Measurements from ENCODE around the gene AIG1. TPM values are rescaled to one million over a fixed set of nuclear protein-coding genes. Genes with fewer than 3 reads are reported as not detected.

The AIG1 gene
- total and polyA plus RNA-seq, 2 experiments from 2014 or later = 44.7 to 46.9 TPM

DNA sequence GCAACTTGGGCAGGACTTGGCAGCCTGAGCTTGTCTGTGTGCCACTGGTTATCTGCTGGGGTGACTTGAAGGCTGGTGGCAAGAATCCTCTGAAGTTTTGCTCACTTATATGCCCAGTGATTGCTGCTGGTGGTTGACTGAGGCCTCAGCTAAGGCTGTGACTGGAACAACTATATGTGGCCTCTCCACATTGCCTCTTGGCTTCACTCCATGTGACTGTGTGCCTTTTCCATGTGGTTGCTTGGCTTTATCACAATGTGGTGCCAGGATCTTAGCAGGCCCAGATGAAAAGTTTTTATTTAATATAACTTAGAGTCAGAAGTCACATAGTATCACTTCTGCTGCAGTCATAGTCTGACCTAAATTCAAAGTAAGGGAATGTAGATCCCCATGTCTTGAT is 285.3 kb downstream of the AIG1 start:
- Histone ChIP-seq H3K27me3 (replicated peaks; ENCODE audit: insufficient read depth) (no peaks in the 10 kb centered on the region), H4K20me1 (ENCODE audit: insufficient read depth) (no peaks in the 10 kb centered on the region), H3K79me2 (ENCODE audit: insufficient read depth) (no peaks in the 10 kb centered on the region), H3K9ac (no peak overlapping the region), H3K9me2 (ENCODE audit: insufficient read depth) (no peaks in the 10 kb centered on the region), H3F3A (ENCODE audit: insufficient read depth) (no peaks in the 10 kb centered on the region), H3K9me3 (ENCODE audit: low read depth) (no peaks in the 10 kb centered on the region), H3K4me2 (ENCODE audit: unreplicated experiment) (no peak overlapping the region), H3K27ac (no peak overlapping the region), H3K4me1 (ENCODE audit: insufficient read depth) (peaks cover 7% of the 10 kb centered on the region), H3K36me3 (ENCODE audit: low read depth) (no peaks in the 10 kb centered on the region), H3K4me3 (no peak overlapping the region), H2AFZ (no peak overlapping the region)
- TF ChIP-seq EZH2 (IDR thresholded peaks at IDR 0.05; ENCODE audit: insufficient read depth, poor library complexity, severe bottlenecking) (no peak), EZH2phosphoT487 (IDR thresholded peaks at IDR 0.05; ENCODE audit: insufficient read depth, low read depth) (no peak)
- DNase-seq = peak; percentile 34
- in situ Hi-C loops (cut with MboI) = no loop called here

DNA sequence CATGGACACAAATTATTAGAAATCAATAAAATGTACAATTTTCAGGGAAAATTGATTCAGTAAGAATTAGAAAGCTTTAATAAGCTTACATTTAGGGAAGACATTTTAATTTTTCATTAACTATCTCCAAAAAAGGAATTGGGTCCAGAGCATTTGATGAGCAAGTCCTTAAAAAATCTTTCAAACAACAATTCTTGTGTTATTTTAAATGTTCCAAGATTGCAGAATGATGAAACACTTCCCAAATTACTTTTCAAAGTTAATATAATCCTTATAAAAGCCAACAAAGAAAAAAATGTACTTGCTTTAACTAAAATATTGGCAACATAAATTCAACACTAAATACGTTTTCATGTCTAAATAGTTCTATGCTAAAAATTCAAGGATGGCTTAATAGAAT is 287.8 kb downstream of the AIG1 start:
- Histone ChIP-seq H3K36me3 (ENCODE audit: low read depth) (no peaks in the 10 kb centered on the region), H3K9me2 (ENCODE audit: insufficient read depth) (no peaks in the 10 kb centered on the region), H3K4me1 (ENCODE audit: insufficient read depth) (peaks cover 7% of the 10 kb centered on the region), H3K27me3 (replicated peaks; ENCODE audit: insufficient read depth) (no peaks in the 10 kb centered on the region), H3K79me2 (ENCODE audit: insufficient read depth) (no peaks in the 10 kb centered on the region), H3K4me2 (ENCODE audit: unreplicated experiment) (no peak overlapping the region), H2AFZ (peak overlapping the region; percentile 33), H3K4me3 (no peak overlapping the region), H3K27ac (no peak overlapping the region), H4K20me1 (ENCODE audit: insufficient read depth) (no peaks in the 10 kb centered on the region), H3K9ac (no peak overlapping the region), H3F3A (ENCODE audit: insufficient read depth) (no peaks in the 10 kb centered on the region), H3K9me3 (ENCODE audit: low read depth) (peaks cover 2% of the 10 kb centered on the region)
- WGBS, 2 experiments (ENCODE audit: low coverage in 1 of 2, low lambda C conversion rate in 2 of 2, missing lambda C conversion rate in 2 of 2) = 22 to 31% methylated on average over 1 of the region's 1 CpG
- peak; percentile 24 for DNase-seq
- in situ Hi-C loops (cut with MboI) = no loop called here
- no peak for TF ChIP-seq EZH2 (IDR thresholded peaks at IDR 0.05; ENCODE audit: insufficient read depth, poor library complexity, severe bottlenecking)
- TF ChIP-seq EZH2phosphoT487 (IDR thresholded peaks at IDR 0.05; ENCODE audit: insufficient read depth, low read depth) = no peak

- DNase-seq = no peak
- peaks cover 7% of the 10 kb centered on the region for H3K4me1 ChIP-seq (ENCODE audit: insufficient read depth)
- TF ChIP-seq EZH2phosphoT487 (IDR thresholded peaks at IDR 0.05; ENCODE audit: insufficient read depth, low read depth) (no peak), EZH2 (IDR thresholded peaks at IDR 0.05; ENCODE audit: insufficient read depth, poor library complexity, severe bottlenecking) (no peak)
- no peak overlapping the region for H3K4me2 ChIP-seq (ENCODE audit: unreplicated experiment)
- H3K9ac ChIP-seq = no peak overlapping the region
- no peaks in the 10 kb centered on the region for H3F3A ChIP-seq (ENCODE audit: insufficient read depth)
- H4K20me1 ChIP-seq (ENCODE audit: insufficient read depth) = no peaks in the 10 kb centered on the region
- no peaks in the 10 kb centered on the region for H3K36me3 ChIP-seq (ENCODE audit: low read depth)
- 87 to 97% methylated on average over 1 of the region's 1 CpG for WGBS, 2 experiments (ENCODE audit: low coverage in 1 of 2, low lambda C conversion rate in 2 of 2, missing lambda C conversion rate in 2 of 2)
- H3K4me3 ChIP-seq = no peak overlapping the region
- H3K27me3 ChIP-seq (replicated peaks; ENCODE audit: insufficient read depth) = no peaks in the 10 kb centered on the region
- peaks cover 8% of the 10 kb centered on the region for H3K9me3 ChIP-seq (ENCODE audit: low read depth)
- in situ Hi-C loops (cut with MboI) = no loop called here
- H3K9me2 ChIP-seq (ENCODE audit: insufficient read depth) = no peaks in the 10 kb centered on the region
- no peaks in the 10 kb centered on the region for H3K79me2 ChIP-seq (ENCODE audit: insufficient read depth)
- H2AFZ ChIP-seq = no peak overlapping the region
- H3K27ac ChIP-seq = no peak overlapping the region
These were observed 288.8 kb downstream of the AIG1 start for GRCh38 chr6:143349530-143349929.

DNA sequence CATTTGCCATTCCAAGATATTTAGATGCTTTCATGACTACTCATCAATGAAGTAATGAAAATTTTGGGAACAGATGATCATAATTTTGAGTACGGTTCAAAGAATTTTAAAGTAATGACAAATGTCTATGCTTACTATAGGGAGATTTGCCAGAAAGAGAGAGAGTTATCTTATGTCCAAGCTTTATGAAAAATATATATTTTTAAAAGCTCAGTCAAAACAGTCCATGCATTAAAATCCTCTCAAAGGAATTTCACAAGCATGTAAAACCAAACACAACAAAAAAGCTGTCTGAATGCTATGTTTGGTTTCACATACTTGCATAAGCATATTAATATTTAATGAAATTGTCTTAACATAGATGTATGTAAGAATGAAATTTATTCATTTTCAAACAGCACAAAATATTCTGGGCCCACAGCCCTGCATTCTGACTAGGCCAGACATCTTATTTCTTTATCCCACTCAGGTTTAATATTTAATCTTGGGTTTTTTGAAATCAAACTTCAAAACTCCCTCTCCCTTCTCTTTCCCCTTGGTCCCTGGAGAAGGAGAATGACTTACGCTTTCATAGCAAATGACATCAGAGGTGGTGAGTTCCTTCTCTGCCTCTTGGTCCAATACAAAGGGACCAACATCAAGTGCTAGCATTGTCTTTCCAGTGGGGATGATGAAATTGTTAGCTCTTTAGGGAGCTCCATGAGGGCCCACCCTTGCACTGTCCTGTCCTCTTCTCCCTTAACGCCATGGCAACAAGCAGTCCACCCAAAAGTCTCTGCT is 295.6 kb downstream of the AIG1 start:
- no peaks in the 10 kb centered on the region for H3K36me3 ChIP-seq (ENCODE audit: low read depth)
- no peaks in the 10 kb centered on the region for H3F3A ChIP-seq (ENCODE audit: insufficient read depth)
- H3K79me2 ChIP-seq (ENCODE audit: insufficient read depth) = no peaks in the 10 kb centered on the region
- H3K27ac ChIP-seq = no peak overlapping the region
- peaks cover 8% of the 10 kb centered on the region for H3K9me3 ChIP-seq (ENCODE audit: low read depth)
- H4K20me1 ChIP-seq (ENCODE audit: insufficient read depth) = no peaks in the 10 kb centered on the region
- no peaks in the 10 kb centered on the region for H3K9me2 ChIP-seq (ENCODE audit: insufficient read depth)
- H3K4me1 ChIP-seq (ENCODE audit: insufficient read depth) = no peaks in the 10 kb centered on the region
- TF ChIP-seq EZH2phosphoT487 (IDR thresholded peaks at IDR 0.05; ENCODE audit: insufficient read depth, low read depth) = no peak
- TF ChIP-seq EZH2 (IDR thresholded peaks at IDR 0.05; ENCODE audit: insufficient read depth, poor library complexity, severe bottlenecking) = no peak
- 59 to 67% methylated on average over 3 of the region's 3 CpGs for WGBS, 2 experiments (ENCODE audit: low coverage in 1 of 2, low lambda C conversion rate in 2 of 2, missing lambda C conversion rate in 2 of 2)
- DNase-seq = no peak
- no peaks in the 10 kb centered on the region for H3K27me3 ChIP-seq (replicated peaks; ENCODE audit: insufficient read depth)
- H3K4me3 ChIP-seq = no peak overlapping the region
- H3K4me2 ChIP-seq (ENCODE audit: unreplicated experiment) = no peak overlapping the region
- H3K9ac ChIP-seq = no peak overlapping the region
- in situ Hi-C loops (cut with MboI) = no loop called here
- no peak overlapping the region for H2AFZ ChIP-seq

DNA sequence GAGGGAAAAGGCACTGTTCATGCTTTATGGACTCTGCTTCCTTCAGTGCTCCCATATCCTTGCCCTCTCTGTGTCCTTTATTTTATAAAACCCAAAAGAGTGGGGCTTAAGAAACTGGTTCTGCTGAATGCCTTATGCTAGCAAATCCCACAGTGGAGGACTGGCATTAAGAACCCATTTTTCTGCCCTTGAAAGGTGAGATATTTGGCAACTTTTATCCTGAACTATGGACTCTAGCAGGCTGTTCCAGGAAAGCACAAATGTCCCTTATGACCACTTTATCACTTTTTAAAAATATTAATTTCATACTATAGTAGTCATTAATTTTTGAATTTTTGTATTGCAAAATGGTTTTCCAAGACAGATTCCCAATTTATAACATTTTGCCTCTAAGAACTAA is 296.5 kb downstream of the AIG1 start:
- Histone ChIP-seq H3K9me3 (ENCODE audit: low read depth) (peaks cover 8% of the 10 kb centered on the region), H3K4me1 (ENCODE audit: insufficient read depth) (no peaks in the 10 kb centered on the region), H3K27me3 (replicated peaks; ENCODE audit: insufficient read depth) (no peaks in the 10 kb centered on the region), H3K36me3 (ENCODE audit: low read depth) (no peaks in the 10 kb centered on the region), H3K4me2 (ENCODE audit: unreplicated experiment) (no peak overlapping the region), H4K20me1 (ENCODE audit: insufficient read depth) (no peaks in the 10 kb centered on the region), H3K27ac (no peak overlapping the region), H3K79me2 (ENCODE audit: insufficient read depth) (no peaks in the 10 kb centered on the region), H3K4me3 (no peak overlapping the region), H3K9me2 (ENCODE audit: insufficient read depth) (no peaks in the 10 kb centered on the region), H3F3A (ENCODE audit: insufficient read depth) (no peaks in the 10 kb centered on the region), H3K9ac (no peak overlapping the region), H2AFZ (no peak overlapping the region)
- in situ Hi-C loops (cut with MboI) = no loop called here
- no peak for DNase-seq
- TF ChIP-seq EZH2 (IDR thresholded peaks at IDR 0.05; ENCODE audit: insufficient read depth, poor library complexity, severe bottlenecking) = no peak
- no peak for TF ChIP-seq EZH2phosphoT487 (IDR thresholded peaks at IDR 0.05; ENCODE audit: insufficient read depth, low read depth)

Measured in GM23248 (cell line).